Muscle of leg (tissue), 9 donors: ENCODE results near the gene SUMO4. TPM values are rescaled to one million over a fixed set of nuclear protein-coding genes. Genes with fewer than 3 reads are reported as not detected.

ENCODE experiments used
- polyA plus RNA-seq, 8 donors: library from polyadenylated mRNA; unstranded; fragments of 120-200 nt; gene quantifications; one replicate each; pipeline versions ENCODE4 v1.2.1 to v1.2.3, GENCODE V29; 2013; ENCODE audit warnings: inconsistent platforms in 1 of 8, low replicate concordance in 1 of 8; ENCODE audit not compliant: insufficient read length in 8 of 8, insufficient read depth in 1 of 8
- total RNA-seq: library from RNA; stranded (reverse); fragments of 120-200 nt; gene quantifications from one replicate; pipeline ENCODE4 v1.2.4, GENCODE V29; 2013

Gene SUMO4
- total and polyA plus RNA-seq, 9 donors: 0.19 to 2.2 (median 0.29) TPM

Other genes with a start within 250 kb of the SUMO4 start
- gene TAB2, start 82.5 kb upstream of the SUMO4 start, total RNA-seq: 31.2 TPM
- gene TAB2, start 82.5 kb upstream of the SUMO4 start, polyA plus RNA-seq: 10 to 100 TPM; 45.0 to 67.6 (median 56.0) TPM
- 0.27 TPM for gene ZC3H12D, start 84.8 kb downstream of the SUMO4 start, total RNA-seq
- gene ZC3H12D, start 84.8 kb downstream of the SUMO4 start, polyA plus RNA-seq: under 1 TPM; 0.11 to 0.75 (median 0.24) TPM
- 36.2 TPM for gene PPIL4, start 145.8 kb downstream of the SUMO4 start, total RNA-seq
- 10 to 100 TPM; 26.8 to 37.9 (median 29.8) TPM for gene PPIL4, start 145.8 kb downstream of the SUMO4 start, polyA plus RNA-seq
- 43.5 TPM for gene GINM1, start 166.1 kb downstream of the SUMO4 start, total RNA-seq
- gene GINM1, start 166.1 kb downstream of the SUMO4 start, polyA plus RNA-seq: 10 to 100 TPM; 34.5 to 60.9 (median 47.1) TPM
- gene KATNA1, start 248.5 kb downstream of the SUMO4 start, total RNA-seq: 24.1 TPM
- gene KATNA1, start 248.5 kb downstream of the SUMO4 start, polyA plus RNA-seq: 10 to 100 TPM; 19.1 to 24.7 (median 21.9) TPM